ENCODE data around the gene SGMS1. TPM values are rescaled to one million over a fixed set of nuclear protein-coding genes. Genes with fewer than 3 reads are reported as not detected.

The SGMS1 gene
- total RNA-seq, 4 donors from 2014 or later, result 64.3 to 132 (median 87.0) TPM

DNA sequence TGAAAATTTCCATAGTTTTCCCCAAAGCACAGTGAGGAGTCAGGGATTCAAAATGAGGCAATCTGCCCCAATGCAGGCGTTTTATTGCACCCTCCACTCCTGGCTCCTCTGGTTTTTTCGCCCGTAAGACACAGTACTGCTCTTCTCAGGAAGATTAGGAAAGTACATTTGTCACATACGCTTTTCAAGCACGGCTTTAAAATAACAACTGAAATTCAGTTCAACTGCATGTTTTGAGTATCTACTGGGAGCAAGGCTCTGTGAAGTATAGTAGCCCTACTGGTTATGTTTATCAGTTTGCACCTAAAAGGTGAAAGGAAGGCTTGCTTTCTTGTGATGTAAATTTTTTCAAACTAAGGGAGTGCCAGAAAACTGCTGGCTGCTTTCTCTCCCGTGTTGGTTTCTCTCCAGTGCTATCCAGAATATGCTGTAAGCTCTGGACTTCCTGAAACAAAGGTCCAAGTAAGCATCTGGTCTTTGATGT, 1.9 kb upstream of the SGMS1 start:
- Histone ChIP-seq H3K27me3 (no peaks in the 10 kb centered on the region), H3K4me1 (peaks cover 17 to 30% (median 24%) of the 10 kb centered on the region in 4 donors), H3K27ac (replicated peaks in 1 of 4) (peak overlapping the region; percentile 96 to 98 (median 98)), H3K9me3 (no peaks in the 10 kb centered on the region), H3K36me3 (peaks cover 0 to 10% (median 3%) of the 10 kb centered on the region in 4 donors), H3K4me3 (peak overlapping the region; percentile 74 to 89 (median 84))
- 1% methylated on average over 6 of the region's 6 CpGs for WGBS
- no peak for DNase-seq (ENCODE audit: extremely low spot score)
- TF ChIP-seq POLR2A (IDR thresholded peaks at IDR 0.05; ENCODE audit: low read depth) (no peak), POLR2AphosphoS5 (IDR thresholded peaks at IDR 0.05) (no peak), EP300 (IDR thresholded peaks at IDR 0.05) (no peak), CTCF (IDR thresholded peaks at IDR 0.05) (no peak)
- intact Hi-C loops (cut with DNase I), result no loop called here

DNA sequence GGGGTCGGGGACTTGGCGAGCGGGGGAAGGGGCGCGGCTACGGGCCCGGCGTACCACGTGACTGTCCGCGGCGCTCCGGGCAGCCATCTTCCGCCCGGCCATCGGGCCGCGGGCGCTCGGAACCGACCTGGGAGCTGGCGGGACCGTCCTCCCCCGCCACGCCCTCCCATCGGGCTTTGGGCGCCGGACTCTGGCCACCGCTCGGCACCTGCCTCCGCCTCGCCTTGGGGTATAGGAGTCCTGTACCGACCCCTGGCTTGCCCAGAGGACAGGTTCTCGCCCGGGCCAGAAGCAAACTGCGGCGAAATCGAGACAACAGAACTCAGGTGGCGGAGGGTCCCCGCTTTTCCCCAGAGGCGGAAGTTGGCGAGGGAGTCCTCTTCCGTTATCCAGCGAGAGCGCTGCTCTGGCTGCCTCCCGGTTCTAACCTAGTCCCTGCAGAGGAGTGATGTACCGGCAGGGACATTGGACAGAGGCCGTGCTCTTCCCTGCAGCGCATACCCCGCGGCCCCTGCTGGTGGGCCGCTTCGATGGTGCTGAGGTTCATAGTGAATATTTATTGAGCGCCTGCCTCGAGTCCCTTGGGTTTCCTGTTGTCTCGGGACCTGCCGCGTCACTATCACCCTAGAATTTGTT, 1.2 kb upstream of the SGMS1 start:
- WGBS, result under 1% methylated on average over 19 of the region's 58 CpGs
- Histone ChIP-seq H3K4me3 (peak overlapping the region; percentile 74 to 89 (median 84)), H3K27me3 (no peaks in the 10 kb centered on the region), H3K4me1 (peaks cover 22 to 37% (median 32%) of the 10 kb centered on the region in 4 donors), H3K9me3 (no peaks in the 10 kb centered on the region), H3K27ac (replicated peaks in 1 of 4) (peak overlapping the region; percentile 96 to 98 (median 98)), H3K36me3 (peaks cover 0 to 7% (median 0%) of the 10 kb centered on the region in 4 donors)
- DNase-seq (ENCODE audit: extremely low spot score), result peak; percentile 93
- TF ChIP-seq EP300 (IDR thresholded peaks at IDR 0.05) (no peak), POLR2A (IDR thresholded peaks at IDR 0.05; ENCODE audit: low read depth) (no peak), POLR2AphosphoS5 (IDR thresholded peaks at IDR 0.05) (no peak), CTCF (IDR thresholded peaks at IDR 0.05) (peak; percentile 60 to 68 (median 61))
- intact Hi-C loops (cut with DNase I), result loop anchor here (5.0 kb wide), 2 partner anchors 108 to 208 kb away; no protein-coding TSS in a partner anchor

DNA sequence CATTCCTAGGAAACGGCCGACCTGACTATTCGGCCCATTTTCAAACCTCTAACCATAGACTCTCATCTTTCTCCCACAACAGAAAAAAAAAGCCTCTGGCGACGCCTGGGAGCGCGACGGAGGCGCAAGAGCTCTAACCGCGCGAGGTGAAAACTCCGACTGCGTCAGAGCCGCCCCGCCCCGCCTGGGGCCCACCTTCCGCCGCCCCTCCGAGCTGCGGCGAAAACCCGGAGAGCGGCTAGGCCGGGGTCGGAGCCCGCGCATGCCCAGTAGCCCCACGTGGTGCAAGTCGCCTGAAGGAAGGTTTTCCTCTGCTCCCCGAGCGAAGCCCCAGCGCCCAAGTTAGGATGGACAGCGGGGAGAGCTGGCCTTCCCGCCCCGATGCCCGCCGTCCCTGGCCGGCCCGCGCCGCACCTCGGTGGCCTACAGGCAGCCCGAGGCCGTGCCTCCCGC, 683 bp upstream of the SGMS1 start:
- H3K27me3 ChIP-seq, result no peaks in the 10 kb centered on the region
- TF ChIP-seq EP300 (IDR thresholded peaks at IDR 0.05), result no peak
- TF ChIP-seq POLR2AphosphoS5 (IDR thresholded peaks at IDR 0.05), result peak; percentile 86 to 91
- TF ChIP-seq POLR2A (IDR thresholded peaks at IDR 0.05; ENCODE audit: low read depth), result peak; percentile 53
- no peak for TF ChIP-seq CTCF (IDR thresholded peaks at IDR 0.05)
- H3K4me1 ChIP-seq, result peaks cover 27 to 42% (median 37%) of the 10 kb centered on the region in 4 donors
- intact Hi-C loops (cut with DNase I), result loop anchor here (5.0 kb wide), 2 partner anchors 107 to 207 kb away; no protein-coding TSS in a partner anchor
- WGBS, result 0% methylated on average over 8 of the region's 46 CpGs
- H3K4me3 ChIP-seq, result peak overlapping the region; percentile 74 to 89 (median 84)
- peaks cover 0 to 2% (median 0%) of the 10 kb centered on the region in 4 donors for H3K36me3 ChIP-seq
- H3K27ac ChIP-seq (replicated peaks in 1 of 4), result peak overlapping the region; percentile 96 to 98 (median 98)
- peak; percentile 98 for DNase-seq (ENCODE audit: extremely low spot score)
- no peaks in the 10 kb centered on the region for H3K9me3 ChIP-seq

DNA sequence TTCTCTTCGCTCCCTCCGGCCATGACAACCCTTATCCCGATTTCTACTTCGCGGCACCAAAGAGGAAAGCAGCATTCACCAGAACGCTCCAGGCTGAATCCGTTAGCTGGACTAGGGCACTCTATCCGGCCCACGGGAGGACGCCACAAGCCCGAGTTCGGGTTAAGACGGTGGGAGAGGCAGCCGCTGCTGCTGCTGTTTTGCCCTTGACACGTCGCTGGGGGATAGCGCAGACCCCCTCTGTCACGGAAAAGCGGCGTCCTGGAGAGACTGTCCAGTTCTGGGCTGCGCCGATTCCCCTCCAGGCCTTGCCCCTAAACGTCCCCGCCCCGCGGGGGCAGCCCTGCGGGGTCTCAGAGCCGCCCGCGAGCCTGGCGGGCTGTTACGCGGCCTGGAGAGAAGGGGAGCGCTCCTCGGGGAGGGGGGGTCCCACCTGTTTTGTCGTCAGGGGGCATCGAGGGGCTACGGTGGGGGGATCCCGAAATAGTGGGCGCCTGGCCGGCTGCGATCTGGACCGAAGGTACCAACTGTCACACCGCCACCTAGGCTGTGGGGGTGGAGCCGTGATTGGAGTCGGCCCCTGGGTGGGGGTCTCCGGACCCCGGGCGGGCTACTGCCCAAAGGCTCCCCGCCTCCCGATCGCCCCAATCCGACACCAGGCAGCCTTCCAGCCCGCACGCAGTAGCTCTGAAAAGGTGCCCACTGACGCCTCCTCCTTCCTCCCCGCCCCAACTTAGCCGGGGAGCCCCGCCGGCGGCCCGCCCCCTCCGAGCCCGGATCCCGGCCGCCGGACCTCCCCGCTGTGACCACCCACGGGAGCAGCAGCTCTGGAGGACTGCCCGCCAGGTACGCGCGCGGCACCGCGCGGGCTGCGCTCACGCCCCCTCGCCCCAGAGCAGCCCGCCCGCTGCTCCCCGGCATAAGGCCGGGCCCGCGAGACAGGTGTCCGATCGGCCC, 772 bp downstream of the SGMS1 start:
- H3K4me3 ChIP-seq, result peak overlapping the region; percentile 74 to 89 (median 84)
- H3K4me1 ChIP-seq, result peaks cover 34 to 54% (median 47%) of the 10 kb centered on the region in 4 donors
- DNase-seq (ENCODE audit: extremely low spot score), result no peak
- no peaks in the 10 kb centered on the region for H3K36me3 ChIP-seq
- H3K9me3 ChIP-seq, result no peaks in the 10 kb centered on the region
- 0% methylated on average over 29 of the region's 88 CpGs for WGBS
- H3K27ac ChIP-seq (replicated peaks in 1 of 4), result peak overlapping the region; percentile 96 to 98 (median 98)
- intact Hi-C loops (cut with DNase I), result loop anchor here (2.0 to 5.0 kb wide), 3 partner anchors 70 to 206 kb away; no protein-coding TSS in a partner anchor
- no peaks in the 10 kb centered on the region for H3K27me3 ChIP-seq
- TF ChIP-seq CTCF (IDR thresholded peaks at IDR 0.05), result no peak
- no peak for TF ChIP-seq POLR2AphosphoS5 (IDR thresholded peaks at IDR 0.05)
- no peak for TF ChIP-seq POLR2A (IDR thresholded peaks at IDR 0.05; ENCODE audit: low read depth)
- no peak for TF ChIP-seq EP300 (IDR thresholded peaks at IDR 0.05)
